ENCODE results near the gene KCNH2. TPM values are rescaled to one million over a fixed set of nuclear protein-coding genes. Genes with fewer than 3 reads are reported as not detected.

The KCNH2 gene
- polyA plus RNA-seq, 3 donors: not detected

DNA sequence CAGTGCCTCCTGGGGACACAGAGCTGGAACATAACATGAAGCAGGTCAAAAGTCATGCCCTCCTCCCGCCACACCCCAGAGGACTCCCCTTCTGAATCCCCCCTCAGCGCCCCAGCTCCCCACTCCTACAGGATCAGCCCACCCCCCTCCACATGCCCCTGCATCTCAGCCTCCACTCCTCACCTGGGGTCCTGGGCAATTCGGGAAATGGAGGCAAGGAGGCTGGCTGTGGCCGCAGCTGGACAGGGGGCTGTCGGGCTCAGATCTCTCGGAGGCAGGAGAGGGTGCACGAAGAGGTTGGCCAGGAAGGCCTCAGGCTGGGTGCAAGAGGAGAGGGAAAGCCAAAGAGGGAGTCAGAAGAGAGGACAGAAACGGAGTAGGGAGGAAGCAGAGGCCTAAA, 38.4 kb upstream of the KCNH2 start:
- Histone ChIP-seq H3K9me3 (replicated peaks in 1 of 2; ENCODE audit: control insufficient read depth in 1 of 2, insufficient read depth in 1 of 2, low read length in 2 of 2) (peaks cover 0 to 6% of the 10 kb centered on the region in 2 donors), H3K4me3 (replicated peaks in 1 of 3; ENCODE audit: low read depth in 2 of 3, low read length in 3 of 3) (no peak overlapping the region), H3K27me3 (ENCODE audit: control insufficient read depth in 2 of 2, insufficient read depth in 2 of 2, low read length in 2 of 2) (peaks cover 25 to 68% of the 10 kb centered on the region in 2 donors), H3K4me1 (ENCODE audit: control insufficient read depth in 1 of 2, insufficient read depth in 2 of 2, low read length in 2 of 2) (peaks cover 31 to 52% of the 10 kb centered on the region in 2 donors), H3K27ac (ENCODE audit: low read depth in 1 of 2, low read length in 2 of 2) (no peak overlapping the region), H3K4me2 (replicated peaks; ENCODE audit: extremely low read depth, low read length, poor library complexity, severe bottlenecking) (no peak overlapping the region), H3K9ac (ENCODE audit: insufficient read depth, low read length, poor library complexity, severe bottlenecking) (no peak overlapping the region), H3K36me3 (replicated peaks in 1 of 2; ENCODE audit: control insufficient read depth in 1 of 2, insufficient read depth in 2 of 2, low read length in 2 of 2) (no peaks in the 10 kb centered on the region), H3K79me2 (ENCODE audit: insufficient read depth, low read length) (no peaks in the 10 kb centered on the region), H2AFZ (ENCODE audit: insufficient read depth, low read depth, low read length, poor library complexity, severe bottlenecking) (no peak overlapping the region), H4K20me1 (ENCODE audit: insufficient read depth, low read length) (no peaks in the 10 kb centered on the region)
- intact Hi-C loops (cut with micrococcal nuclease): loop anchor here in 1 of 2 donors (5.0 kb wide), 1 partner anchor 96 kb away; no protein-coding TSS in a partner anchor
- no peak for DNase-seq
- peaks cover 0 to 22% (median 5%) of the 10 kb centered on the region in 7 donors for H3K9me3 Mint-ChIP-seq
- WGBS (ENCODE audit: insufficient coverage): 89% methylated on average over 7 of the region's 8 CpGs
- H3K27ac Mint-ChIP-seq: peak overlapping the region in 1 of 7 donors; percentile 50
- peaks cover 46% of the 10 kb centered on the region for H3K4me1 Mint-ChIP-seq
- peaks cover 67 to 95% (median 78%) of the 10 kb centered on the region in 3 donors for H3K27me3 Mint-ChIP-seq (ENCODE audit: low read depth in 3 of 3)
- peaks cover 3 to 6% of the 10 kb centered on the region in 2 donors for H3K36me3 Mint-ChIP-seq
- peak overlapping the region in 1 of 2 donors; percentile 42 for H3K4me3 Mint-ChIP-seq
- TF ChIP-seq, protein P1, sequence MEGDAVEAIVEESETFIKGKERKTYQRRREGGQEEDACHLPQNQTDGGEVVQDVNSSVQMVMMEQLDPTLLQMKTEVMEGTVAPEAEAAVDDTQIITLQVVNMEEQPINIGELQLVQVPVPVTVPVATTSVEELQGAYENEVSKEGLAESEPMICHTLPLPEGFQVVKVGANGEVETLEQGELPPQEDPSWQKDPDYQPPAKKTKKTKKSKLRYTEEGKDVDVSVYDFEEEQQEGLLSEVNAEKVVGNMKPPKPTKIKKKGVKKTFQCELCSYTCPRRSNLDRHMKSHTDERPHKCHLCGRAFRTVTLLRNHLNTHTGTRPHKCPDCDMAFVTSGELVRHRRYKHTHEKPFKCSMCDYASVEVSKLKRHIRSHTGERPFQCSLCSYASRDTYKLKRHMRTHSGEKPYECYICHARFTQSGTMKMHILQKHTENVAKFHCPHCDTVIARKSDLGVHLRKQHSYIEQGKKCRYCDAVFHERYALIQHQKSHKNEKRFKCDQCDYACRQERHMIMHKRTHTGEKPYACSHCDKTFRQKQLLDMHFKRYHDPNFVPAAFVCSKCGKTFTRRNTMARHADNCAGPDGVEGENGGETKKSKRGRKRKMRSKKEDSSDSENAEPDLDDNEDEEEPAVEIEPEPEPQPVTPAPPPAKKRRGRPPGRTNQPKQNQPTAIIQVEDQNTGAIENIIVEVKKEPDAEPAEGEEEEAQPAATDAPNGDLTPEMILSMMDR (IDR thresholded peaks at IDR 0.05): no peak

DNA sequence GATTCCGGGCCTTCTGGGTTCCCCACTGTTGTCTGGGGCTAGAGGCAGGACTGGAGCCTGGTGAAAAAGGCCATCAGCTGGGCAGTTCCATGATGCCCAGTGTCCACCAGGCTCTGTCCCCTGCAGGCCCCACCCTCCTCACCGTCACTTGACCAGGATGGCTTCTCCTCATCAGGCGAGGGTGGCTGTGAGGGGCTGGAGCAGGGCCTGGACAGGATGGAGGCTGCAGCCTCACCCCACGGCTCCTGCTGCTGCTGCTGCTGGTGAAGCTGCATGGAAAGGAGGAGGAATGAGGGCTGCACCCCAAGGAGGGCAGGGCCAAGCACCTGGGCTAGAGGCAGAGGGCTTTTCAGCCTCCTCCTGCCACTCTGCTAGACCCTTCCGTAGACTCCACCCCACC, 37.8 kb upstream of the KCNH2 start:
- H2AFZ ChIP-seq (ENCODE audit: insufficient read depth, low read depth, low read length, poor library complexity, severe bottlenecking): no peak overlapping the region
- peaks cover 0 to 6% of the 10 kb centered on the region in 2 donors for H3K9me3 ChIP-seq (replicated peaks in 1 of 2; ENCODE audit: control insufficient read depth in 1 of 2, insufficient read depth in 1 of 2, low read length in 2 of 2)
- Mint-ChIP-seq H3K9me3 (peaks cover 0 to 22% (median 5%) of the 10 kb centered on the region in 7 donors), H3K4me3 (no peak overlapping the region), H3K4me1 (peaks cover 50% of the 10 kb centered on the region), H3K36me3 (peaks cover 3 to 6% of the 10 kb centered on the region in 2 donors), H3K27ac (peak overlapping the region in 1 of 7 donors; percentile 37), H3K27me3 (ENCODE audit: low read depth in 3 of 3) (peaks cover 63 to 94% (median 74%) of the 10 kb centered on the region in 3 donors)
- H3K79me2 ChIP-seq (ENCODE audit: insufficient read depth, low read length): no peaks in the 10 kb centered on the region
- H3K9ac ChIP-seq (ENCODE audit: insufficient read depth, low read length, poor library complexity, severe bottlenecking): no peak overlapping the region
- H3K4me2 ChIP-seq (replicated peaks; ENCODE audit: extremely low read depth, low read length, poor library complexity, severe bottlenecking): no peak overlapping the region
- no peak for DNase-seq
- H3K4me3 ChIP-seq (replicated peaks in 1 of 3; ENCODE audit: low read depth in 2 of 3, low read length in 3 of 3): no peak overlapping the region
- no peaks in the 10 kb centered on the region for H4K20me1 ChIP-seq (ENCODE audit: insufficient read depth, low read length)
- 100% methylated on average over 2 of the region's 5 CpGs for WGBS (ENCODE audit: insufficient coverage)
- peaks cover 34 to 57% of the 10 kb centered on the region in 2 donors for H3K4me1 ChIP-seq (ENCODE audit: control insufficient read depth in 1 of 2, insufficient read depth in 2 of 2, low read length in 2 of 2)
- no peaks in the 10 kb centered on the region for H3K36me3 ChIP-seq (replicated peaks in 1 of 2; ENCODE audit: control insufficient read depth in 1 of 2, insufficient read depth in 2 of 2, low read length in 2 of 2)
- H3K27me3 ChIP-seq (ENCODE audit: control insufficient read depth in 2 of 2, insufficient read depth in 2 of 2, low read length in 2 of 2): peaks cover 25 to 63% of the 10 kb centered on the region in 2 donors
- intact Hi-C loops (cut with micrococcal nuclease): loop anchor here in 1 of 2 donors (5.0 kb wide), 1 partner anchor 96 kb away; no protein-coding TSS in a partner anchor
- H3K27ac ChIP-seq (ENCODE audit: low read depth in 1 of 2, low read length in 2 of 2): no peak overlapping the region
- TF ChIP-seq, protein P1 (IDR thresholded peaks at IDR 0.05): no peak
